ENCODE data around the gene MTHFR. TPM values are rescaled to one million over a fixed set of nuclear protein-coding genes. Genes with fewer than 3 reads are reported as not detected.

MTHFR gene
- total RNA-seq (ENCODE audit: low replicate concordance), result 17.5 and 61.3 TPM in 2 replicates

DNA sequence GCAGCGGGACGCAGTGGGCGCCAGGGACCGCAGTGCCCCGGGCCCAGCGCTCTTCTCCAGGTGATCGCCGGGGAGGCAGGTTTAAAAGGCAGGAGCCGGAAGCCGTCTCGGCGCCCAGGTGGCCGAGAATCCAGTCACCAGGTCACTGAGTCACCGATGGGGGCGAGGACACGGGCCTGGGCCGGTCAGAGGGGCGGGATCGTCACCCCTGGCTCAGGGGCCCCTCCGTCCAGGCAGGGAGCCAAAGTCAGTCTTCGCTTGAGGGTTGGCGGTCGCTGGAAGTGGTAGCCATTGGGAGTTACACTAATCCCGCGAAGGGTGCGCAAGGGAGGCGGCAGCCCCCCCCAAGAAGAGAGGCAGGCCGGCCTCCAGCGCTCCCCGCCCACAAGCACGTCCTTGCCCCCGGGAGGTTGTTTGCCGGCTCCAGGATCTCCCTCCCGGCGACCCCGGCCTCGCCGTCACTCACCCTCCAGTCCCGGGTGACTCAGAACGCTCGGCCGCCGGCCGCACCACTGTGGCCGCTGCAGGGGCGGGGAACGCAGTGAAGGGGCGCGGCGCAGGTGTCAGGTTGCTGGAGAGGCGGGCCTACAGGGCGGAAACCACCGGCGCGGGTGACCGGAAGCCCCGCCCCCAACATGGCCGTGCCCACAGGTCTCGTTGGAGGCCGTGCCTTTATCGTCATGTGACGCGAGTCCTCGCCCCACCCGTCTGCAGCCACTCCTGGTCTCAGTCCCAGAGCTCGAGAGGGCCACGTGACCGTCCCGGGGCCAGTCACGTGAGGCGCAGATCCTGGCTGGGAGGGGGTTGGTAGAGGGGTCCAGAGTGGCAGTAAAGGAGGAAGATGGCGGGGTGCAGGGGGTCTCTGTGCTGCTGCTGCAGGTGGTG, at the start of gene MTHFR, which contains the start of gene CLCN6:
MTHFR (minus strand) TSS at position 543 of the 885 bp plus-strand sequence. CDS start 2,848 bp downstream, outside the sequence.
CLCN6 (plus strand) TSS at position 770 of the 885 bp plus-strand sequence; CDS start at position 842, 72 bp downstream.

DNA sequence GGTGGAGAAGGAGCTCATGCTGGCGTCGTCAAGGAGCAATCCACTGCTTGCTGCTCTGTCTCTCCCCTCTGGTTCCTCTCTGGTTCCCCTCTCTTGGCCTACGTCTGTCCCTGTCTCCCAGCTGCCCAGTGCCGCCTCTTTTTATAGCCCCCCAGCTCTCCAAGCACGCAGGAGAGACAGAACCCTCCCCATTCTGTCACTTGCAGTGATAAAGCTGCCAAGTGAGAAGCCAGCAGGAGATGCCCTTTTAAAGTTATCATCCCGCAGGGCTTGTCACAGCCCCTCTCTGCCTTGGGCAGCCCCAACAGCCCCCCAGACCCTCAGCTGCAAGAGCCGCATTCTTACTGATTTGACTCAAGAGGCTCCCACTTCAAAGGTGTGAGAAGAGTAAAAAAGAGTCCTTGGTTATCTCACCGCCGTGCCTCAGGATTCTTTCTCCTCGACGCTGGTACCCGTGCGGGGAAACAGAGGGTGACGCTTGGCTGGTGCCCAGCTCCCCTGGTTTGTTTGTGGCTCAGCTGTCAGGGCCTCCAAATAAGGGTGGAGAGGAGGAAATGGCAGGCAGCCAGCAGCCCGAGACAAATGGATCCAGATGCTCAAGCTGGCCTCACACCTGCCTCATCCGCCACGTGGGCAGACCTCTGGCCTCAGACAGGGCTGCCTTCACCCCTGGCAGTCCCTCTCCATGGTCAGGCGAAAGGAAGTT, 42.1 kb upstream of the MTHFR start, which contains the start of gene NPPA:
NPPA (minus strand) TSS at position 117 of the 706 bp plus-strand sequence; CDS start at position 18, 99 bp downstream.

DNA sequence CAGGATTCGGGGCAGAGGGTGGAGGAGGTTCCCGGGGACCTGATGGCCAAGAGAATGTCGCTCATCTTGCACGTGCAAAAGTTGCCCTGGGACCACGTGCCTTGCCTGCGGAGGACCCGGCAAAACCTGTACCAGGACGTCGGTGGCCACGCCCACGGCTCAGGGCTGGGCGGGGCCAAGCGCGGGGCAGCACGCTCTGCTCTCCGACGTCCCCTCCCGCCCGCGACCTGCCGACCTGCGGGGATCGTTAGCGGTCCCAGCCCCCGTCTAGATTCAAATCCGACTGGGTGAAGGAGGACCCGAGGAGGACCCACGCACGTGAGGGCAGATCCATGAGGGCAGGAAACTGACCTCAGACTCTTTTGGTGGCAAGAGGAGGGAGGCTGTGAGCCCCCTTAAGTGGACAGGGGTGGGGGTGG, 43.8 kb downstream of the MTHFR start, which contains the start of gene C1orf167:
C1orf167 (plus strand) TSS at position 206 of the 419 bp plus-strand sequence. CDS start 2,208 bp downstream, outside the sequence.

DNA sequence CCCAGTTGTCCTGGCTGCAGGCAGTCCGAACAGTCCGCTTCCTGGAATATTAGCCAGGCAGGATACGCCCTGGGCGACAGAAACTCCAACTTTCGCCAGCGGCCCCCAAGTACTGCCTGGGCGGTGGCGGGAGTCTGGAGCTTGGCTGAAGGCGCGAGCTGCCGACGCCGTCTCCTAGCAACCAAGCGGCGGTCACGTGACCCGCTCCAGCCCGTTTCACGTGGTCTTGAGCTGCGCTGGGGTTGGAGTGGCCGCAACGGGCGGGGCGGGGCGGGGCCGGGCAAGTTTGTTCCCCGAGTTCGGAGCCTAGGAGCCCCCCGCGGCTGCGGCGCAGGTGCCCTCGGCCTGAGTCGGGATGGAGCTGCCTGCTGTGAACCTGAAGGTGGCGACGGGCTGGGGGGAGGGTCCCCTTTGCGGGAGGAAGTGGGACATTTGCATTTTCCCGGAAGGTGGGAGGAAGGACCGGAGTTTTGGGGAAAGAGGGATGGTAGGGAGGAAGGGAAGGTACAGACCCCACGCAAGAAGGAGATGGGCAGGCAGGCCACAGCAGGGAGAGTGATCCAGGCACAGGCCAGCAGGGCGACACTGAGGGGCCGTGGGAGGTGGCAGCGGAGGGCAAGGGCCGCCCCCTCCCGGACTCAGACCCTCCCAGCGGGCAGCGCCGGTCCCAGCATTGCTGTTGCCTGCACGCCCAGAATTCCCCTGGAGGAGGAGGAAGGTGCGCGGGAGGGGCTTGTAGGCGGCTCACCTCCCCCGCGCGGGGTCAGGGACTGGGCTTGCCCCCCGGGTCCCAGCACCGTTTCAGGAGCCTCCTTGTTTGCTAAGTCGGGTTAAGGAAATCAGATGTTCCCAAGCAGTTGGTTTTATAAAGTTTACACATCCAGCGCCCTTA, 69.7 kb downstream of the MTHFR start, which contains the start of gene AGTRAP:
AGTRAP (plus strand) TSS at position 283 of the 892 bp plus-strand sequence; CDS start at position 356, 73 bp downstream.

Other genes with a start within 250 kb of the MTHFR start
- gene FBXO2, start 151.5 kb downstream of the MTHFR start, total RNA-seq (ENCODE audit: low replicate concordance), result 0.75 and 8.5 TPM in 2 replicates
- 7.4 and 15.6 TPM in 2 replicates for gene FBXO44, start 151.1 kb downstream of the MTHFR start, total RNA-seq (ENCODE audit: low replicate concordance)
- gene FBXO6, start 141.8 kb downstream of the MTHFR start, total RNA-seq (ENCODE audit: low replicate concordance), result 2.2 and 4.2 TPM in 2 replicates
- 19.2 and 38.9 TPM in 2 replicates for gene MAD2L2, start 124.8 kb downstream of the MTHFR start, total RNA-seq (ENCODE audit: low replicate concordance)
- 2.3 TPM in 1 of 2 replicates, not detected in the other for gene DRAXIN, start 114.3 kb downstream of the MTHFR start, total RNA-seq (ENCODE audit: low replicate concordance)
- 34.3 and 44.9 TPM in 2 replicates for gene AGTRAP, start 69.8 kb downstream of the MTHFR start, total RNA-seq (ENCODE audit: low replicate concordance)
- 1.6 TPM in 1 of 2 replicates, not detected in the other for gene C1orf167, start 43.8 kb downstream of the MTHFR start, total RNA-seq (ENCODE audit: low replicate concordance)
- gene CLCN6, start 227 bp upstream of the MTHFR start, total RNA-seq (ENCODE audit: low replicate concordance), result 8.1 and 9.7 TPM in 2 replicates
- not detected in 2 replicates for gene NPPA, start 41.8 kb upstream of the MTHFR start, total RNA-seq (ENCODE audit: low replicate concordance)
- 4.7 TPM in 1 of 2 replicates, not detected in the other for gene NPPB, start 53.0 kb upstream of the MTHFR start, total RNA-seq (ENCODE audit: low replicate concordance)
- gene KIAA2013, start 120.5 kb upstream of the MTHFR start, total RNA-seq (ENCODE audit: low replicate concordance), result 46.2 and 56.1 TPM in 2 replicates
- 249 and 486 TPM in 2 replicates for gene PLOD1, start 128.8 kb upstream of the MTHFR start, total RNA-seq (ENCODE audit: low replicate concordance)
- gene MFN2, start 174.5 kb upstream of the MTHFR start, total RNA-seq (ENCODE audit: low replicate concordance), result 46.8 and 49.0 TPM in 2 replicates
- gene MIIP, start 213.5 kb upstream of the MTHFR start, total RNA-seq (ENCODE audit: low replicate concordance), result 8.7 and 17.7 TPM in 2 replicates

All from smooth muscle cell of the coronary artery (primary cell).